ENCODE results near the gene ATMIN. TPM values are rescaled to one million over a fixed set of nuclear protein-coding genes. Genes with fewer than 3 reads are reported as not detected.

ATMIN gene
- total and polyA plus RNA-seq, 2 of the 13 experiments (the other 11 are each of a cell fraction or from before 2014, with no cell fraction given): 34.6 to 60.4 TPM

GRCh38 chr16:81006813-81007695, 28.6 kb upstream of the ATMIN start, which contains the start of the genes CENPN and CMC2 (continued):
- TF ChIP-seq CREM (IDR thresholded peaks at IDR 0.05): peak; percentile 93
- TF ChIP-seq CREM (CRISPR knock-in tag; IDR thresholded peaks at IDR 0.05): 0 out of 2 replicates have a peak, but pooled peaks have one; percentile 25
- TF ChIP-seq ZFAT (CRISPR knock-in tag; conservative IDR thresholded peaks at IDR 0.05): no peak
- TF ChIP-seq KAT8 (CRISPR knock-in tag; IDR thresholded peaks at IDR 0.05): peak; percentile 92
- peak; percentile 99 for TF ChIP-seq E2F1 (CRISPR knock-in tag; IDR thresholded peaks at IDR 0.05)
- TF ChIP-seq TCF7L2 (IDR thresholded peaks at IDR 0.05; ENCODE audit: low read depth, low read length): no peak
- peak; percentile 96 for TF ChIP-seq ARID2 (CRISPR knock-in tag; IDR thresholded peaks at IDR 0.05; ENCODE audit: borderline replicate concordance)
- peak; percentile 50 for TF ChIP-seq TBL1XR1 (IDR thresholded peaks at IDR 0.05; ENCODE audit: borderline replicate concordance, low read length, partially characterized antibody)
- TF ChIP-seq NFRKB (IDR thresholded peaks at IDR 0.05): no peak
- TF ChIP-seq PHF5A (CRISPR knock-in tag; IDR thresholded peaks at IDR 0.05; ENCODE audit: low read depth, unreplicated experiment): no peak
- peak; percentile 78; the same call in 1 of the 2 replicates for TF ChIP-seq POGK (CRISPR knock-in tag; conservative IDR thresholded peaks at IDR 0.05)
- no peak for TF ChIP-seq ZNF10 (CRISPR knock-in tag; IDR thresholded peaks at IDR 0.05; ENCODE audit: borderline replicate concordance, low read depth)
- no peak for TF ChIP-seq ZNF530 (CRISPR knock-in tag; IDR thresholded peaks at IDR 0.05; ENCODE audit: low read depth)
- no peak for TF ChIP-seq MBD4 (IDR thresholded peaks at IDR 0.05; ENCODE audit: borderline replicate concordance, low read length)
- peak; percentile 96; the same call in 1 of the 2 replicates for TF ChIP-seq CCDC6 (CRISPR knock-in tag; IDR thresholded peaks at IDR 0.05)
- no peak; the same call in 1 of the 2 replicates for TF ChIP-seq ZNF335 (CRISPR knock-in tag; IDR thresholded peaks at IDR 0.05)
- peak; percentile 66; the same call in 1 of the 2 replicates for TF ChIP-seq ZNF605 (CRISPR knock-in tag; IDR thresholded peaks at IDR 0.05)
- TF ChIP-seq U2AF2 (IDR thresholded peaks at IDR 0.05; ENCODE audit: low read depth, low read length): no peak
- peak; percentile 83 for TF ChIP-seq ZNF264 (CRISPR knock-in tag; IDR thresholded peaks at IDR 0.05)
- no peak for TF ChIP-seq ZNF839 (CRISPR knock-in tag; IDR thresholded peaks at IDR 0.05; ENCODE audit: borderline replicate concordance)
- no peak for TF ChIP-seq ZNF710 (CRISPR knock-in tag; IDR thresholded peaks at IDR 0.05; ENCODE audit: borderline replicate concordance)
- TF ChIP-seq SIN3B (IDR thresholded peaks at IDR 0.05; ENCODE audit: low read length): peak; percentile 73
- TF ChIP-seq NFKB2 (CRISPR knock-in tag; IDR thresholded peaks at IDR 0.05; ENCODE audit: borderline replicate concordance): peak; percentile 79; the same call in 1 of the 2 replicates
- no peak for TF ChIP-seq MIER2 (CRISPR knock-in tag; IDR thresholded peaks at IDR 0.05)
- TF ChIP-seq MTA1 (CRISPR knock-in tag; IDR thresholded peaks at IDR 0.05; ENCODE audit: borderline replicate concordance): 0 out of 2 replicates have a peak, but pooled peaks have one; percentile 58
- TF ChIP-seq MIXL1 (CRISPR knock-in tag; IDR thresholded peaks at IDR 0.05): no peak
- TF ChIP-seq ZFP1 (CRISPR knock-in tag; IDR thresholded peaks at IDR 0.05): 0 out of 2 replicates have a peak, but pooled peaks have one; percentile 61
- peak; percentile 46; the same call in 1 of the 2 replicates for TF ChIP-seq SRF (IDR thresholded peaks at IDR 0.05; ENCODE audit: low read depth, low read length)
